Kidney (tissue), 14 donors: ENCODE data around the gene CPXM2. TPM values are rescaled to one million over a fixed set of nuclear protein-coding genes. Genes with fewer than 3 reads are reported as not detected.

ENCODE experiments used
- DNase-seq, 5 donors: peaks; one replicate each; pipeline ENCODE4 v3.0.0-alpha.2; 2013 to 2020
- FAIRE-seq: peaks from 2 replicates; lab custom pipeline; 2012; peaks lifted over from hg19 to GRCh38; lab: Jason Lieb, UNC
- H3K27ac ChIP-seq, 2 donors: one replicate each; pipeline ENCODE4 v1.7.0; 2013; ENCODE audit warnings: low read depth in 2 of 2, low read length in 2 of 2, inconsistent platforms in 1 of 2
- H3K27me3 ChIP-seq: one replicate; pipeline ENCODE4 v1.7.1; 2013; ENCODE audit warnings: low read length, inconsistent platforms; ENCODE audit not compliant: control insufficient read depth, insufficient read depth
- H3K36me3 ChIP-seq, 3 donors: one replicate each; pipeline versions ENCODE4 v1.7.0 to v1.7.1; 2013; ENCODE audit warnings: low read length in 3 of 3, control low read depth in 1 of 3, inconsistent platforms in 1 of 3; ENCODE audit not compliant: insufficient read depth in 3 of 3, control insufficient read depth in 2 of 3
- H3K4me1 ChIP-seq, 3 donors: one replicate each; pipeline versions ENCODE4 v1.7.0 to v1.7.1; 2013; ENCODE audit warnings: low read length in 3 of 3, inconsistent platforms in 1 of 3, low read depth in 1 of 3; ENCODE audit not compliant: control insufficient read depth in 2 of 3, insufficient read depth in 2 of 3
- H3K4me3 ChIP-seq, 3 donors: one replicate each; pipeline versions ENCODE4 v1.7.0 to v1.8.1; 2013; ENCODE audit warnings: low read length in 3 of 3, control low read depth in 1 of 3, inconsistent platforms in 1 of 3
- H3K9ac ChIP-seq, 3 donors: one replicate each; pipeline versions ENCODE4 v1.7.0 to v1.7.1; 2013; ENCODE audit warnings: low read length in 3 of 3, control low read depth in 1 of 3, inconsistent platforms in 1 of 3
- H3K9me3 ChIP-seq, 3 donors: one replicate each; pipeline versions ENCODE4 v1.7.0 to v1.7.1; 2013; ENCODE audit warnings: low read length in 3 of 3, control low read depth in 1 of 3, inconsistent platforms in 1 of 3; ENCODE audit not compliant: control insufficient read depth in 2 of 3, insufficient read depth in 1 of 3
- CTCF ChIP-seq: IDR thresholded peaks from 3 replicates; pipeline ENCODE4 v1.5.1; 2012; ENCODE audit warnings: mild to moderate bottlenecking, moderate library complexity, borderline replicate concordance; ENCODE audit not compliant: insufficient read depth; ENCODE audit errors: extremely low read depth
- intact Hi-C: fragments of 100-400 bp; cut with DNase I; formaldehyde crosslinking; loops from one replicate; pipeline ENCODE4 v1.11.1; 2022
- polyA plus RNA-seq: library from polyadenylated mRNA; stranded (reverse); fragments of 350-450 nt; fragmentation: Illumina TruSeq; extraction: RNeasy Lipid Tissue Mini Kit (QIAGEN cat#74804); gene quantifications from one replicate; pipeline ENCODE4 v1.2.3, GENCODE V29; 2014; ENCODE audit warnings: low read depth, low replicate concordance; ENCODE audit not compliant: insufficient read depth
- total RNA-seq: library from RNA; stranded (reverse); fragmentation: NEBNext Ultra II Directional; extraction: Animal tissue kit (Norgen Biotek cat#: 25700); gene quantifications from one replicate; pipeline ENCODE4 v1.2.1, GENCODE V29; 2021
- donor health status: control.
- donor health status: control.
- donor health status: control.
- donor health status: control.
- donor health status: control.
- donor health status: DM: yes; HTN: yes; CAD: no.
- donor health status: Normal renal cell carcinoma (clear cell type).

The CPXM2 gene
- total and polyA plus RNA-seq, 2 donors from 2014 or later: 18.1 to 18.5 TPM

GRCh38 chr10:123751342-123752134 lies 140.1 kb downstream of the CPXM2 start:
- no peak for FAIRE-seq
- Histone ChIP-seq H3K27me3 (no peaks in the 10 kb centered on the region), H3K4me3 (no peak overlapping the region), H3K9me3 (peaks cover 0 to 7% (median 0%) of the 10 kb centered on the region in 3 donors), H3K4me1 (no peaks in the 10 kb centered on the region), H3K36me3 (no peaks in the 10 kb centered on the region), H3K27ac (no peak overlapping the region), H3K9ac (no peak overlapping the region)
- intact Hi-C loops: no loop called here
- TF ChIP-seq CTCF: no peak
- no peak for DNase-seq

- Histone ChIP-seq H3K4me3 (no peak overlapping the region), H3K9ac (no peak overlapping the region), H3K36me3 (no peaks in the 10 kb centered on the region), H3K27ac (no peak overlapping the region), H3K27me3 (no peaks in the 10 kb centered on the region), H3K4me1 (no peaks in the 10 kb centered on the region), H3K9me3 (peaks cover 0 to 7% (median 0%) of the 10 kb centered on the region in 3 donors)
- no peak for TF ChIP-seq CTCF
- intact Hi-C loops: no loop called here
- DNase-seq (no peak), FAIRE-seq (no peak)
Measured at GRCh38 chr10:123750901-123751300, 140.7 kb downstream of the CPXM2 start.

GRCh38 chr10:123748711-123749110 lies 142.9 kb downstream of the CPXM2 start:
- Histone ChIP-seq H3K27ac (no peak overlapping the region), H3K4me1 (no peaks in the 10 kb centered on the region), H3K27me3 (no peaks in the 10 kb centered on the region), H3K9me3 (peaks cover 0 to 7% (median 0%) of the 10 kb centered on the region in 3 donors), H3K36me3 (no peaks in the 10 kb centered on the region), H3K4me3 (no peak overlapping the region), H3K9ac (no peak overlapping the region)
- FAIRE-seq (no peak), DNase-seq (no peak)
- TF ChIP-seq CTCF: no peak
- intact Hi-C loops: no loop called here
